Endodermal cell (in vitro differentiated cells): ENCODE results near the gene UMOD. TPM values are rescaled to one million over a fixed set of nuclear protein-coding genes. Genes with fewer than 3 reads are reported as not detected.

Experiments used
- DNase-seq: peaks from one replicate; pipeline ENCODE4 v3.0.0-alpha.2; 2017
- H3K27ac ChIP-seq: 2 replicates; pipeline ENCODE4 v1.5.1; 2013; ENCODE audit warnings: mild to moderate bottlenecking, low read depth, low read length, moderate library complexity
- H3K27me3 ChIP-seq: 2 replicates; pipeline ENCODE4 v1.6.1; 2013; ENCODE audit warnings: mild to moderate bottlenecking, low read length, moderate library complexity; ENCODE audit not compliant: insufficient read depth, control insufficient read depth, poor library complexity, severe bottlenecking
- H3K36me3 ChIP-seq: 2 replicates; pipeline ENCODE4 v1.7.0; 2013; ENCODE audit warnings: mild to moderate bottlenecking, low read length, moderate library complexity; ENCODE audit not compliant: control insufficient read depth, insufficient read depth
- H3K4me1 ChIP-seq: one replicate; pipeline ENCODE4 v1.7.0; 2013; ENCODE audit warnings: low read length; ENCODE audit not compliant: control insufficient read depth, insufficient read depth
- H3K4me3 ChIP-seq: 2 replicates; pipeline ENCODE4 v1.5.1; 2013; ENCODE audit warnings: mild to moderate bottlenecking, low read length, moderate library complexity
- H3K9ac ChIP-seq: 2 replicates; pipeline ENCODE4 v1.6.1; 2013; ENCODE audit warnings: mild to moderate bottlenecking, low read length, moderate library complexity; ENCODE audit not compliant: poor library complexity, severe bottlenecking; ENCODE audit errors: extremely low read depth
- H3K9me3 ChIP-seq: 2 replicates; pipeline ENCODE4 v1.6.1; 2013; ENCODE audit warnings: mild to moderate bottlenecking, low read length, moderate library complexity; ENCODE audit not compliant: control insufficient read depth
- H3K27ac Mint-ChIP-seq: 2 replicates; pipeline ENCODE4 v1.8.0; 2020; ENCODE audit warnings: mixed read lengths
- H3K27me3 Mint-ChIP-seq: 2 replicates; pipeline ENCODE4 v1.8.0; 2021; ENCODE audit warnings: mild to moderate bottlenecking, mixed read lengths; ENCODE audit not compliant: insufficient read depth
- H3K36me3 Mint-ChIP-seq: 2 replicates; pipeline ENCODE4 v1.8.0; 2020; ENCODE audit warnings: low read depth, mixed read lengths
- H3K4me1 Mint-ChIP-seq: 2 replicates; pipeline ENCODE4 v1.8.0; 2020; ENCODE audit warnings: mixed read lengths
- H3K4me3 Mint-ChIP-seq: 2 replicates; pipeline ENCODE4 v1.8.0; 2020; ENCODE audit warnings: mild to moderate bottlenecking, moderate library complexity, mixed read lengths
- H3K9me3 Mint-ChIP-seq: 2 replicates; pipeline ENCODE4 v1.8.0; 2020; ENCODE audit warnings: mild to moderate bottlenecking, mixed read lengths
- CTCF ChIP-seq: fragments of 200-600 bp; sonication (generic); conservative IDR thresholded peaks from 2 replicates; pipeline ENCODE4 v1.5.0; 2021; ENCODE audit warnings: antibody characterized with exemption, mild to moderate bottlenecking
- WGBS, 2 experiments: methylation state at CpG; one replicate each; pipeline versions ENCODE4 v1.1.5 to v1.1.7; 2013; ENCODE audit warnings: missing lambda C conversion rate in 2 of 2, mixed read lengths in 1 of 2; ENCODE audit not compliant: insufficient coverage in 1 of 2, insufficient read length in 1 of 2; 5-methylcytosine and 5-hydroxymethylcytosine counted together
- total RNA-seq, 2 donors: library from RNA; stranded (reverse); fragmentation: NEBNext Ultra II Directional in 1 of 2; extraction: Animal tissue kit (Norgen Biotek cat#: 25700) in 1 of 2; gene quantifications; 2 replicates in 1 of 2; 3 replicates in 1 of 2; pipeline ENCODE4 v1.2.1, GENCODE V29; 2021

Gene UMOD
- total RNA-seq, 2 donors from 2014 or later = not detected

DNA sequence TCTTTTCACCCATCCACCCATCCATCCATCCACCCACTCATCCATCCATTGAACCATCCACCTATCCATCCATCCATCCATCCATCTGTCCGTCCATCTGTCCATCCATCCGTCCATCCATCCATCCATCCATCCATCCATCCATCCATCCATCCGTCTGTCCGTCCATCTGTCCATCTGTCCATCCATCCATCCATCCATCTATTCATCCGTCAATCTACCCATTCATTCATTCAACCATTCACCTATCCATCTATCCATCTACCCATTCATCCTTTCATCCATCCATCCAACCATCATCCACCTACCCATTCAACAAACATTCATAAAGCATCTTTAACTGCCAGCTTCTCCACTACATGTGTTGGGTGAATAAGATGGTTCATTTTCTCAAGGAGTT lies 54.1 kb downstream of the UMOD start:
- no peak for TF ChIP-seq CTCF
- H3K9ac ChIP-seq = no peak overlapping the region
- Mint-ChIP-seq H3K36me3 (no peaks in the 10 kb centered on the region), H3K27me3 (peaks cover 3% of the 10 kb centered on the region), H3K9me3 (no peaks in the 10 kb centered on the region), H3K27ac (no peak overlapping the region), H3K4me1 (no peaks in the 10 kb centered on the region), H3K4me3 (no peak overlapping the region)
- WGBS, 2 experiments = 72 to 83% methylated on average over 3 to 5 of the region's 5 CpGs
- H3K27ac ChIP-seq = no peak overlapping the region
- no peaks in the 10 kb centered on the region for H3K4me1 ChIP-seq
- H3K36me3 ChIP-seq = no peaks in the 10 kb centered on the region
- no peak for DNase-seq
- H3K9me3 ChIP-seq = no peaks in the 10 kb centered on the region
- H3K27me3 ChIP-seq = no peaks in the 10 kb centered on the region
- no peak overlapping the region for H3K4me3 ChIP-seq

DNA sequence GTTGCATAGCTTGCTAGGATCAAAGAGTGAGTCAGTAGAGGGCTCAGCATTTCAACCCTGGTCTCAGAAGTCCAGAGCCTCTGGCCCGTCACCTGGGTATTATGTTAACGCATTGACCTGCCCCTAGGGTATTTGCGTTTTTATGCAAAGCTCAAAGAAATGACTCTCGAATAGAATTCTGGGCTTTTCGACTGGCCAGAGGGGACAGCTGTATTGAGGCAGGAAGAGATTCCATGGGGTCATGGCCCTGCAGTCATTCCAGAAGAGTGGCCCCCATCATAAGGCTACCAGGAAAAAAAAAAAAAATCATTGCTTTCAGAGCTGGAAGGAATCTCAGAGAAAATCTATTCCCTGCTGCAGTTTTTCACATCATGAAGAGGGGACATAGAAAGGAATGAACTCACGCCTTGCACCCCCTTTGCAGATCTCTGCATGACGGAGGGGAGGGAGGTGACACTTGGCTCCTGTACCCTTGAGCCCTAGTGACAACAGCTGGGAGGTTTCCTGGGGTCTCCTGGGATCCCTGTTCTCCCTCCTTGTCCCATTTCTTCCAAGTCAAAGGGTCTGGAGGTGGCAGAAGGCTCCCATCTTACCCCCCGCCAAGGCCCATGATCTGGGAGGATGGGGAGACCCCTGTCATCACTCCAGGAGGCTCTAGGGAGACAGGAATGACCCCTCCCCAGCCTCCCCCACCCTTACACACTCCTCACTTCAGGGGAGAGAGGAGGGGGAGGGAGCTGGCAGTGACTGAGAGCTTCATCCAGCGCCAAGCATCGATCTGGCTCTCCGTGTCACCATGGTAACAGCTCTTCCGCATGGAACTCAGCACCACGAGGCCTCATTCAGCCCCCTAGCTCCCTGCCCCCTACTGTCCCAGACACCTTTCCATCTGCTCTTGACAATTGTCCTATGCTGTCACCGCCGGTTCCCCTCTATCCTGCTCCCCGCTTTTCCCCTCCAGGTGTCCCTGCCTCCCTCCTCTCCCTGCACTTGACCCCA lies 61.0 kb downstream of the UMOD start:
- Mint-ChIP-seq H3K9me3 (no peaks in the 10 kb centered on the region), H3K4me1 (no peaks in the 10 kb centered on the region), H3K27me3 (peaks cover 1% of the 10 kb centered on the region), H3K27ac (no peak overlapping the region), H3K36me3 (no peaks in the 10 kb centered on the region), H3K4me3 (no peak overlapping the region)
- H3K4me1 ChIP-seq = no peaks in the 10 kb centered on the region
- 48 to 61% methylated on average over 11 to 15 of the region's 16 CpGs for WGBS, 2 experiments
- peak overlapping the region; percentile 2 for H3K27ac ChIP-seq
- no peak for DNase-seq
- H3K9ac ChIP-seq = no peak overlapping the region
- no peaks in the 10 kb centered on the region for H3K9me3 ChIP-seq
- TF ChIP-seq CTCF = no peak
- no peaks in the 10 kb centered on the region for H3K36me3 ChIP-seq
- no peak overlapping the region for H3K4me3 ChIP-seq
- no peaks in the 10 kb centered on the region for H3K27me3 ChIP-seq

- DNase-seq = no peak
- peaks cover 3% of the 10 kb centered on the region for H3K4me1 Mint-ChIP-seq
- no peak overlapping the region for H3K27ac Mint-ChIP-seq
- Histone ChIP-seq H3K36me3 (no peaks in the 10 kb centered on the region), H3K4me3 (no peak overlapping the region), H3K4me1 (no peaks in the 10 kb centered on the region), H3K9ac (no peak overlapping the region), H3K9me3 (no peaks in the 10 kb centered on the region), H3K27me3 (no peaks in the 10 kb centered on the region), H3K27ac (no peak overlapping the region)
- no peaks in the 10 kb centered on the region for H3K9me3 Mint-ChIP-seq
- H3K4me3 Mint-ChIP-seq = no peak overlapping the region
- TF ChIP-seq CTCF = no peak
- WGBS, 2 experiments = 91 to 100% methylated on average over 2 to 3 of the region's 3 CpGs
- H3K27me3 Mint-ChIP-seq = peaks cover 1% of the 10 kb centered on the region
- no peaks in the 10 kb centered on the region for H3K36me3 Mint-ChIP-seq
Measured at GRCh38 chr16:20289571-20289970, 62.9 kb downstream of the UMOD start.
